Upper lobe of left lung (tissue), 6 donors: ENCODE results near the gene KRI1. TPM values are rescaled to one million over a fixed set of nuclear protein-coding genes. Genes with fewer than 3 reads are reported as not detected.

Experiments used
- ATAC-seq, 2 donors: fragments of 200-7000 bp; cut with Tn5 transposase; one replicate each; pipeline ENCODE4 v1.9.1; 2022; ENCODE audit warnings: mild to moderate bottlenecking in 2 of 2, moderate library complexity in 2 of 2; ENCODE audit not compliant: low FRiP score in 2 of 2
- DNase-seq, 2 donors: peaks; one replicate each; pipeline ENCODE4 v3.0.0-alpha.2; 2019 to 2020
- H3K27ac ChIP-seq, 4 donors: fragments of 200-600 bp; sonication (generic); one replicate each; pipeline ENCODE4 v1.5.1; 2016 to 2019
- H3K27me3 ChIP-seq, 4 donors: fragments of 200-600 bp; sonication (generic); one replicate each; pipeline ENCODE4 v1.5.1; 2017 to 2019
- H3K36me3 ChIP-seq, 4 donors: fragments of 200-600 bp; sonication (generic); one replicate each; pipeline ENCODE4 v1.5.1; 2016 to 2019
- H3K4me1 ChIP-seq, 4 donors: fragments of 200-600 bp; sonication (generic); one replicate each; pipeline ENCODE4 v1.5.1; 2018 to 2019
- H3K4me3 ChIP-seq, 4 donors: fragments of 200-600 bp; sonication (generic); one replicate each; pipeline ENCODE4 v1.5.1; 2017 to 2019; ENCODE audit warnings: mild to moderate bottlenecking in 2 of 4, moderate library complexity in 1 of 4
- H3K9me3 ChIP-seq, 4 donors: fragments of 200-600 bp; sonication (generic); one replicate each; pipeline ENCODE4 v1.5.1; 2018 to 2019
- EP300 ChIP-seq, 4 donors: sonication (generic); formaldehyde crosslinking; IDR thresholded peaks; one replicate each; pipeline ENCODE4 v1.5.1; 2017; ENCODE audit warnings: antibody characterized with exemption in 4 of 4, control low read depth in 2 of 4
- POLR2A ChIP-seq, 4 donors: fragments of 450-650 bp; IDR thresholded peaks; one replicate each; pipeline ENCODE4 v1.5.1; 2016 to 2017; ENCODE audit warnings: antibody characterized with exemption in 4 of 4, mild to moderate bottlenecking in 2 of 4
- POLR2AphosphoS5 ChIP-seq, 2 donors: sonication (generic); formaldehyde crosslinking; IDR thresholded peaks; one replicate each; pipeline ENCODE4 v1.5.1; 2017; ENCODE audit warnings: antibody characterized with exemption in 2 of 2
- WGBS, 2 donors: methylation state at CpG; one replicate each; pipeline ENCODE4 v1.1.5; 2017 to 2018; 5-methylcytosine and 5-hydroxymethylcytosine counted together
- total RNA-seq, 6 donors: library from RNA; depleted of rRNA in 4 of 6; stranded (reverse); fragments of >200 nt in 4 of 6; gene quantifications; one replicate each; pipeline versions ENCODE4 v1.1.0 to v1.2.1, GENCODE V29; 2016 to 2021
- TF ChIP-seq, protein P1 (sequence below), 6 experiments: fragments of 450-650 bp in 4 of 6; fragments of 200-600 bp in 2 of 6; sonication (generic) in 2 of 6; IDR thresholded peaks; one replicate each; pipeline ENCODE4 v1.5.1; 2016 to 2019; ENCODE audit warnings: antibody characterized with exemption in 6 of 6
- donor health status: DM: no; HTN: no; CAD: no; lungs with moderate emphysema.
- donor health status: DM: no; HTN: yes; CAD: no; lungs with severe emphysema.

Gene KRI1
- total RNA-seq, 6 donors from 2014 or later, result 13.1 to 74.4 (median 24.5) TPM

DNA sequence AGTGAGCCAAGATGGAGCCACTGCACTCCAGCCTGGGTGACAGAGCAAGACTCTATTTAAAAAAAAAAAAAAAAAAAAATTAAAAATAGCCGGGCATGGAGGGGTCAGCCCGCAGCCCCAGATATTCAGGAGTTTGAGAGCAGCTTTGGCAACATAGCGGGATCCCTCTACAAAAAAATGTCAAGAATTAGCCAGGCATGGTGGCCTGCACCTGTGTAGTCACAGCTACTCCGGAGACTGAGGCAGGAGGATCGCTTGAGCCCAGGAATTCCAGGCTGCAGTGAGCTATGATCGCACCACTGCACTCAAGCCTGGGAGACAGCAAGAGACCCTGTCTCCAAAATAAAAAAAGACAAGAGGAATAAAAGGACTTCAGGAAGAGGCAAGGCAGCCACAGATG is 20.6 kb upstream of the KRI1 start:
- peak overlapping the region in 3 of 4 donors; percentile 53 to 61 (median 61) for H3K4me3 ChIP-seq
- H3K27ac ChIP-seq, result peak overlapping the region in 1 of 4 donors; percentile 63
- WGBS, 2 donors, result 64 to 71% methylated on average over 6 of the region's 6 CpGs
- H3K36me3 ChIP-seq, result no peaks in the 10 kb centered on the region
- ATAC-seq (no peak), DNase-seq (no peak)
- TF ChIP-seq EP300 (IDR thresholded peaks at IDR 0.05), result no peak
- no peaks in the 10 kb centered on the region for H3K9me3 ChIP-seq
- peaks cover under 1 to 13% (median 1%) of the 10 kb centered on the region in 4 donors for H3K4me1 ChIP-seq
- no peaks in the 10 kb centered on the region for H3K27me3 ChIP-seq

DNA sequence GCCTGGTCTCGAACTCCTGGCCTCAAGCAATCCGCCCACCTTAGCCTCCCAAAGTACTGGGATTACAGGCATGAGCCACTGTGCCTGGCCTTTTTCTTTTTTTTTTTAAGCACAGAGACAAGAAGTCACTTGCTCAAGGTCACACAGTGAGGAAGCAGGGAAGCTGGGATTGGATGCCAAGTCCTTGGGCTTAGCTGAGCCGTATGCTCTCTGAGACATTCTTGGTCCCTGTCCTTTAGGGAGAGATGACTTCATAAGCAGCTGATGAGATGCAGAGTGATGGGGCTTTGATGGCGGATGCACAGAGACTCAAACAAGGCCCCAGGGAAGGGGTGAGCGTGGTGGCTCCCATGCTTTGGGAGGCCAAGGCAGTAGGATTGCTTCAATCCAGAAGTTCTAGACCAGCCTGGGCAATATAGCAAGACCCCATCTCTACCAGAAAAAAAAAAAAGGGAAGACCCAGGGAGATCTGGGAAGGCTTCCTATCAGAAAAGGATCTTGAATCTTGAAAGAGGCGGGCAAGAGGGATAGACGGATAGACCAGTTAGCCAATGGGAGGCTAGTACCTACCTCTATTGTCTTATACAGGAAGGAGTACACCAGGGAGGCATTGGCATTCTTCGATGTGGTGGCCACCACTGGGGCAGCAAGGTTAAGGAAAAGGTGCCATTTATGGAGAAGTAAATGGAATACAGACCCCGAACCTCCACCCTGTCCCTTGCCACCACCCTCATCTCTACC is 17.4 kb upstream of the KRI1 start:
- H3K4me1 ChIP-seq, result peaks cover 4 to 18% (median 5%) of the 10 kb centered on the region in 4 donors
- WGBS, 2 donors, result 87% methylated on average over 9 of the region's 9 CpGs
- TF ChIP-seq, protein P1, sequence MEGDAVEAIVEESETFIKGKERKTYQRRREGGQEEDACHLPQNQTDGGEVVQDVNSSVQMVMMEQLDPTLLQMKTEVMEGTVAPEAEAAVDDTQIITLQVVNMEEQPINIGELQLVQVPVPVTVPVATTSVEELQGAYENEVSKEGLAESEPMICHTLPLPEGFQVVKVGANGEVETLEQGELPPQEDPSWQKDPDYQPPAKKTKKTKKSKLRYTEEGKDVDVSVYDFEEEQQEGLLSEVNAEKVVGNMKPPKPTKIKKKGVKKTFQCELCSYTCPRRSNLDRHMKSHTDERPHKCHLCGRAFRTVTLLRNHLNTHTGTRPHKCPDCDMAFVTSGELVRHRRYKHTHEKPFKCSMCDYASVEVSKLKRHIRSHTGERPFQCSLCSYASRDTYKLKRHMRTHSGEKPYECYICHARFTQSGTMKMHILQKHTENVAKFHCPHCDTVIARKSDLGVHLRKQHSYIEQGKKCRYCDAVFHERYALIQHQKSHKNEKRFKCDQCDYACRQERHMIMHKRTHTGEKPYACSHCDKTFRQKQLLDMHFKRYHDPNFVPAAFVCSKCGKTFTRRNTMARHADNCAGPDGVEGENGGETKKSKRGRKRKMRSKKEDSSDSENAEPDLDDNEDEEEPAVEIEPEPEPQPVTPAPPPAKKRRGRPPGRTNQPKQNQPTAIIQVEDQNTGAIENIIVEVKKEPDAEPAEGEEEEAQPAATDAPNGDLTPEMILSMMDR (IDR thresholded peaks at IDR 0.05), result no peak
- TF ChIP-seq POLR2A (IDR thresholded peaks at IDR 0.05) (no peak), POLR2AphosphoS5 (IDR thresholded peaks at IDR 0.05) (no peak), EP300 (IDR thresholded peaks at IDR 0.05) (no peak)
- ATAC-seq (no peak), DNase-seq (no peak)
- no peak overlapping the region for H3K27ac ChIP-seq
- no peaks in the 10 kb centered on the region for H3K36me3 ChIP-seq
- no peaks in the 10 kb centered on the region for H3K27me3 ChIP-seq
- H3K4me3 ChIP-seq, result no peak overlapping the region
- H3K9me3 ChIP-seq, result no peaks in the 10 kb centered on the region

DNA sequence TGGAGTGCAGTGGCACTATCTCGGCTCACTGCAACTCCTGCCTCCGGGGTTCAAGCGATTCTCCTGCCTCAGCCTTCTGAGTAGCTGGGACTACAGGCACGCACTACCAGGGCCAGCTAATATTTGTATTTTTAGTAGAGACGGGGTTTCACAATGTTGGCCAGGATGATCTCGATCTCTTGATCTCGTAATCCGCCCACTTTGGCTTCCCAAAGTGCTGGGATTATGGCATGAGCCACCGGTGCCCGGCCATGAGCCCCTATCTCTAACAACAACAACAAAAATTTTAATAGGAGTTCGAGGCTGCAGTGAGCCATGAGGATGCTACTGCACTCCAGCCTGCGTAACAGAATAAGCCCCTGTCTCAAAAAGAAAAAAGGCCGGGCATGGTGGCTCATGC is 16.3 kb upstream of the KRI1 start:
- TF ChIP-seq, protein P1 (IDR thresholded peaks at IDR 0.05), result no peak
- TF ChIP-seq POLR2A (IDR thresholded peaks at IDR 0.05) (no peak), POLR2AphosphoS5 (IDR thresholded peaks at IDR 0.05) (no peak), EP300 (IDR thresholded peaks at IDR 0.05) (no peak)
- Histone ChIP-seq H3K36me3 (no peaks in the 10 kb centered on the region), H3K27me3 (no peaks in the 10 kb centered on the region), H3K4me1 (peaks cover 4 to 15% (median 5%) of the 10 kb centered on the region in 4 donors), H3K4me3 (no peak overlapping the region), H3K9me3 (no peaks in the 10 kb centered on the region), H3K27ac (no peak overlapping the region)
- DNase-seq (no peak), ATAC-seq (no peak)
- WGBS, 2 donors, result 92 to 96% methylated on average over 13 of the region's 13 CpGs

DNA sequence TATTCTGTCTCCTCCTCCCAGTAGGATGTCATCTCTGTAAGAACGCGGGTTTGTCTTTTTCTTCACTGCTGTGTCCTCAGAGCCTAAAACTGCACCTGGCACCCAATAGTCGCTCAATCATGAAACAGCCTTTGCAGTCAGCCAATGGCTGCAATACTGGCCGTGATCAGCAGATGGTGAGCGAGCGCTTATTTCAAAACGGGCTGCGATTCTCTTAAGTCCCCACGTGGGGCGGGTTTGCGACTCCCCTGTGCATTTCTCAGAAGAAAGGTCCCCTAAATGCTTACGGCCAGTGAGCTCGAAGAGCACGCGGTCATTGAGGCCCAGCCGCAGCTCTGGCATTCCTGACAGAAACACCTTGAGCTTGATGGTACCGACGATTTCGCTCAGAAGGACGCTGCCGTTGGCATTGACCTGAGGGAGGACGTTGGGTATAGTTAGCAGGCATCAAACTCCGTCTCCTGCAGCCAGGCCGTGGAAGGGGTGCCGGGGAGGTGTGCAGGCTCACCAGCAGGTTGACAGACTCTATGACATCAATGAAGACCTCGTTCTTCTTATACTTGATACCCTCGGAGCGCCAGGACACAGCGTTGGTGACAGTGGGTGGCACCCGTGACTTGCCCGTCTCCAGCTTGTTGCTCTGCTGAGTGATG is 15.3 kb upstream of the KRI1 start:
- no peak overlapping the region for H3K27ac ChIP-seq
- H3K9me3 ChIP-seq, result no peaks in the 10 kb centered on the region
- ATAC-seq, result peak; percentile 93 to 95
- H3K27me3 ChIP-seq, result no peaks in the 10 kb centered on the region
- peaks cover 4 to 13% (median 5%) of the 10 kb centered on the region in 4 donors for H3K4me1 ChIP-seq
- TF ChIP-seq POLR2A (IDR thresholded peaks at IDR 0.05) (no peak), POLR2AphosphoS5 (IDR thresholded peaks at IDR 0.05) (no peak), EP300 (IDR thresholded peaks at IDR 0.05) (no peak)
- TF ChIP-seq, protein P1 (IDR thresholded peaks at IDR 0.05), result peak; percentile 96 to 99 (median 98)
- peak in 1 of 2 donors; percentile 91 for DNase-seq
- no peak overlapping the region for H3K4me3 ChIP-seq
- H3K36me3 ChIP-seq, result no peaks in the 10 kb centered on the region
- WGBS, 2 donors, result 39 to 41% methylated on average over 14 to 26 of the region's 31 CpGs

DNA sequence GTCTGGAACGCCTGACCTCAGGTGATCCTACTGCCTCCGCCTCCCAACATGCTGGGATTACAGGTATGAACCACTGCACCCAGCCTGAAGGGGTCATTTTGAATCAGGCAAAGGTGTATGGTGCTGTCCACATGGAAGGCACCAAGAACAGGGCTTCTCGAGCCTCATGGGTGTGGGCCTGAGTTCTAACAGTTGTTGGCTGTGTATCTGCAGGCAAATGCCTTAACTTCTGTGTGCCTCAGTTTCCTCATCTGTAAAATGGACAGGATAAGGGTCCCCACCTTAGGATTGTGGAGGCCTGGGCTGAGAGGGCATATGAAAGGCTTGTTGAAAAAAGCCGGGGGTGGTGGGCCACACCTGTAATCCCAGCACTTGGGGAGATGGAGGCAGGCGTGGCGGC is 12.1 kb upstream of the KRI1 start:
- ATAC-seq (no peak), DNase-seq (no peak)
- Histone ChIP-seq H3K9me3 (no peaks in the 10 kb centered on the region), H3K4me1 (peaks cover 4 to 9% (median 5%) of the 10 kb centered on the region in 4 donors), H3K4me3 (no peak overlapping the region), H3K27me3 (no peaks in the 10 kb centered on the region), H3K36me3 (no peaks in the 10 kb centered on the region), H3K27ac (no peak overlapping the region)
- WGBS, 2 donors, result 92 to 100% methylated on average over 6 of the region's 6 CpGs
- TF ChIP-seq EP300 (IDR thresholded peaks at IDR 0.05), result no peak
- no peak for TF ChIP-seq POLR2A (IDR thresholded peaks at IDR 0.05)
- no peak for TF ChIP-seq POLR2AphosphoS5 (IDR thresholded peaks at IDR 0.05)
- TF ChIP-seq, protein P1 (IDR thresholded peaks at IDR 0.05), result no peak
